Fibroblast of skin of back (primary cell): Measurements from ENCODE around the gene KIF13A.
"Not testable (repeated sequence)": the region's sequence is repeated elsewhere in the genome, so short reads cannot be mapped to it uniquely, and the experiment has no call there.

Experiments
- DNase-seq: peaks from one replicate; pipeline ENCODE4 v3.0.0-alpha.2; 2013

Gene KIF13A

DNA sequence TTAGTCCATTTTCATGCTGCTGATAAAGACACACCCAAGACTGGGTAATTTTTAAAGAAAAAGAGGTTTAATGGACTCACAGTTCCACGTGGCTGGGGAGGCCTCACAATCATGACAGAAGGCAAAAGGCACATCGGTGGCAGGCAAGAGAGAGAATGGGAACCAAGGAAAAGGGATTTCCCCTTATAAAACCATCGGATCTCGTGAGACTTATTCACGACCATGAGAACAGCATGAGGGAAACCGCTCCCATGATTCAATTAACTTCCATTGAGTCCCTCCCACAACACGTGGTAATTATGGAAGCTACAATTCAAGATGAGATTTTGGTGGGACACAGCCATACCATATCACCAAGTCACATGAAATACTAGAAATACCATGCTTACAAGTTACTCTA is 142.5 kb downstream of the KIF13A start:
- not testable (repeated sequence) for DNase-seq

DNA sequence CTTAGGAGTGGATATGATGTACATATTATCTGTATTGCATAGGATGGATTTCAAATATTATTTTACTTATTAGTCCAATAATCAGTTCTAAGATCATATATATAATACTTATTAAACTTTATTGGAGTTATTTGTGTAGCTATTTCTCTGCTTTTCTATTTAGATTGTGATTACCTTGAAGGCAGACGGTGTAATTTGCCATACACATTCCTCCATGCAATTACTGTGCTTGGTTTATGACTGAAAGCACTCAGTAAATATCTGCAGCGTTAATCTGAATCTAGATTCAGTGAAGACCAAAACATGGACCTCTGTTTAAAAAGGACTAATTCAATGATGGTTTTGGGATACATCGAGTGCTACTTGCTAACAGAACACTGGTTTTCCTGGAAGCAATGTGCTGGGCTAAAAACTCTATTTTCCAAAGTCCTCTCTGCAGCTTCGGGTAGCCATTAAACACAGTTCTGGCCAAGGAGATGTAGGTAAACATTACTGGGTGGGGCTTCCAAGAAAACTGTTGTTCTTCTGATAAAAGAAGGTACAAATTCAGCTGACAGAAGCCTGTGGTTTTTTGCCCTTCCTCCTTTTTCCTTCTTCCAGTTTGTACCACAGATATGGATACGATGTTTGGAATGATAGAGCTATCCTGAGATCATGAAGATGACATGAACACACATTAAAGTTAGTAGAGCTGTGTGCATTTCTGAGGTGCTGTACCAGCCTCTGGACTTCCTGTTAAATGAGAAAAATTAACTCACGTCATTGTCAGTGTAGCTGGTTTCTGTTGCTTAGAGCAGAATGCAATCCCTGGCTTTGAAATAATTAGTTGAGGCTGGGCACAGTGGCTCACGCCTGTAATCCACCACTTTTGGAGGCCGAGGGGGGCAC is 144.3 kb downstream of the KIF13A start:
- DNase-seq, result no peak

DNA sequence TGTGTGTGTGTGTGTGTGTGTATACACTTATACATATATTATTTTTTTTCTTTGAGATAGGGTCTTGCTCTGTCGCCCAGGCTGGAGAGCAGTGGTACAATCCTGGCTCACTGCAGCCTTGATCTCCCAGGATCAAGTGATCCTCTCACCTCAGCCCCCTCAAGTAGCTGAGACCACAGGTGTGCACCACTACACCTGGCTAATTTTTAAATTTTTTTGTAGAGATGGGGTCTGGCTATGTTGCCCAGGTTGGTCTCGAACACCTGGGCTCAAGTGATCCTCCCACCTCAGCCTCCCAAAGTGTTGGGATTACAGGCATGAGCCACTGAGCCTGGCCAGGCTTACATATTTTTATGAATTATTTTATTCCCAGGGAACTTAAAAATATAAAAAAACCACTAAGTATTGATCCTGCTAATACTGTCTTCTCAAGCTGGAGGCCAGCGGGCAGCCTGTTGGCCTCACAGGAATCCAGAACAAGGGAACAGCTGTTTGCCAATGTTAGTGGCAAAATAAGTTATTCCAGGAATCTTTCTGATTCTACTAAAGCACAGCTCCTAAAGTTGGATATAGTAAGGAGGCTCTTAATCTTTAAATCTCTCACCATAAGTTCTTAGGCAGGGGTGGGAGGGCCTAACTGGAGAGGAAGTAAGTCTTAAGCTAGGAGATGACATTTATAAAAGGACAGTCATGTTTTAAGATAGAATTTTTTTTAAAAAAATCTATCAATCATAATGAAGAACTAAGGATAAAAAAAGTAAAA is 145.2 kb downstream of the KIF13A start:
- DNase-seq, result no peak

- DNase-seq, result no peak
Measured at GRCh38 chr6:17839513-17840223, 147.8 kb downstream of the KIF13A start.

- DNase-seq, result no peak
Measured at GRCh38 chr6:17836293-17836692, 151.1 kb downstream of the KIF13A start.

DNA sequence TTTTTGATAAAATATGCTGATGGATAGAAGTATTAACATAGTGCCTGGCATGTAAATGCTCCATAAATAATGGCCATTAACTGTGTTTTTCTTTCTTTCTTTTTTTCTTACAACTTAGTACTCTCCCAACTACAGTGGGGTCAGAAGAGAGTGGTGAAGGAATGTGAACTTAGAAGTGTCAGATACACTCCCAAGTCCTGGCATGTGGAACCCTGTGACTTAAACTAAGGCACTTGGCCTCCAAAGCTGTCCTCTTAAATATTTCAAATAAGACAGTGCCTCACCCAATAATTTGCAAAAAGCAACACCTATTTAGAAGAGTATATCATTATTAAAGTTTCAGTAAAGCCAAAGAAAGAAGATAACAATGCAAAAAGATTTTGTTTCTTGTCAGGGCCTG is 151.7 kb downstream of the KIF13A start:
- DNase-seq, result no peak

DNA sequence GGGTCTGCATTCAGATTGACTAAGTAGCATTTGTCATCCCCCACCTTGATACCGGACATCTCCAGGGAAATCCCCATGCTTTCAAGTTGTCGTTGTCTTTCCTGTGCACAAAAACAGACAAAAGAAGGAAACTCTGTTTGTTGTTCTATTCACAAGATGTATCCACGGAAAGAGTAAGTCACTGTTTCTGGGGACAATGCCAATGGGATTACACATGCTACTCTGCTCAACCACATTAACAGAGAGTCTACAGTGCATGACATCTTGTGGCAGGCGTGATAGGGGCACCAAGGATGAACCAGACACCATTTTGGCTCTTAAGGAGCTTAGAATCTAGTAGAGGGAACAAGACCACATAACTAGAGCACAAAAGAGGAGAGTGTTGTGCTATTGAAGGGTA is 156.3 kb downstream of the KIF13A start:
- DNase-seq, result peak; percentile 83

DNA sequence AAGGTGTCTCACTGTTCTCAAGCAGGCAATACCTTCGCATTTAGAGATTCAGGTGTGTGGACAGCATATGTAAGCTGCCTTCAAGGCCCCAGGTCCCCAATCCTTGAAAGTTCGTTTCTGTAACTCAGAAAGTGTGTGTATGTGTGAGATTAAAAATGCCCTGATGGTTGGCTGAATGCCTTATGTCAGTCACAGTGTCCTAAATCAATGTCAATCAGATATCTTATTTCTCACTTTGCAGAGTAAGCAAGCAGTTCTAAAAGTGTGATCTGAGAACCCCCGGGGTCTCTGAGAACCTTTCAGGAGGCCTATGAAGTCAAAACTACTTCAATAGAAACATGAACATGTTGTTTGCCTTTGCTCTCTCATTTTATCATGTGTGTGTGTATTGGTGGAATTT is 157.5 kb downstream of the KIF13A start:
- DNase-seq, result no peak

GRCh38 chr6:17828149-17828548 is 159.3 kb downstream of the KIF13A start:
- DNase-seq, result no peak

DNA sequence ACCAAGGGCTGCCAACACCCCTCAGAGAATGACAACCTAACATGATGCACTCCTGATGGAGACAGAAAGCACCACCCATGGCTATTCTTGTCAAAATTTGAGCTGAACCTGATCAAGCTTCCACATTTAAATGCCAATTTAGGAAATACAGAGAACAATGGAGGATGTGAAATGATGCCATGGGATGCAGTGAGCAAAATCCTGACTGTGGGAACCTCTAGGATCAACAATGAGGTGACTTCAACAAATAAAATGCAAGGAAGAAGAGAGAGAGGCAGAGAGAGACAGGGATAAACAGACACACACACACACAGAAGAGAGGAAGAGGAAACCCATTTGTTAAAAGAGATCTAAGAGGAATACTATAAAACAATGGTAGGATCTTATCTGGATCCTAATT is 161.1 kb downstream of the KIF13A start:
- DNase-seq, result no peak

GRCh38 chr6:17820055-17820454 is 167.4 kb downstream of the KIF13A start:
- no peak for DNase-seq

- DNase-seq, result no peak
Measured at GRCh38 chr6:17817763-17818162, 169.7 kb downstream of the KIF13A start.

DNA sequence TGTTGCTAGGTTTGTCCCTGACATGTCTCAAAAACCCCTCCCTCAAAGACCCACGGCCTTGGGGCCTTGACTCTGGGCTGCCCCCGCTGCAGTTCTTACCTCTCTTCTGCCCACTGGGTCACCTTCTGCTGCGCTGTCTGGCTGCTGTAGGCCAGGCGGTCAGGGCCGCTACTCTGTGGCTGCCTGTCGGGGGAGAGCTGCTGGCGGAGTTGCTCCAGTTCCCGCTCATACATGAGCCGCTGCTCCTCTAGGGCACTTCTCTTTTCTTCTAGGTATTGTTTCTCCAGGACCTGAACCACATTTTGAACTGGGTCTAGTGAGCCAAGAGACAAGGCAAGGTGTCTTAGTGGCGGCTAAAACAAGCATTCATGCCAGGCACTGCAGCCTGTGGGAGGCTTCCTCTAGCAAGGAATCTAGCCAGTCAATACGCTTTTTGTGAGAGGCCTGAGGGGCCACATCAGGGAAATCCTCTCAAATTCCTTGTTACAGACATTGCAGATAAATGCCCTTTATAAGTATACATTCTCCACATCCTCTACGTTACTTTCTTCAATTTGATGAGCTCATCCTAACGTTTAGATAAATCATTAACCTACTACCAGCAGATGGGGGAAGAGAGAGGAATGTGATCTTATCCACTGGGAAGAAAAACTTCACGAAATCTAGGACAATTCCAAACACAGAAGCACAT is 170.4 kb downstream of the KIF13A start:
- DNase-seq, result peak; percentile 47

- no peak for DNase-seq
Measured at GRCh38 chr6:17813542-17813941, 173.9 kb downstream of the KIF13A start.

- DNase-seq, result no peak
Measured at GRCh38 chr6:17812311-17812710, 175.1 kb downstream of the KIF13A start.

GRCh38 chr6:17808609-17809008 is 178.8 kb downstream of the KIF13A start:
- DNase-seq, result no peak

- not testable (repeated sequence) for DNase-seq
Measured at GRCh38 chr6:17807431-17807830, 180.0 kb downstream of the KIF13A start.

- no peak for DNase-seq
Measured at GRCh38 chr6:17803409-17803808, 184.0 kb downstream of the KIF13A start.

DNA sequence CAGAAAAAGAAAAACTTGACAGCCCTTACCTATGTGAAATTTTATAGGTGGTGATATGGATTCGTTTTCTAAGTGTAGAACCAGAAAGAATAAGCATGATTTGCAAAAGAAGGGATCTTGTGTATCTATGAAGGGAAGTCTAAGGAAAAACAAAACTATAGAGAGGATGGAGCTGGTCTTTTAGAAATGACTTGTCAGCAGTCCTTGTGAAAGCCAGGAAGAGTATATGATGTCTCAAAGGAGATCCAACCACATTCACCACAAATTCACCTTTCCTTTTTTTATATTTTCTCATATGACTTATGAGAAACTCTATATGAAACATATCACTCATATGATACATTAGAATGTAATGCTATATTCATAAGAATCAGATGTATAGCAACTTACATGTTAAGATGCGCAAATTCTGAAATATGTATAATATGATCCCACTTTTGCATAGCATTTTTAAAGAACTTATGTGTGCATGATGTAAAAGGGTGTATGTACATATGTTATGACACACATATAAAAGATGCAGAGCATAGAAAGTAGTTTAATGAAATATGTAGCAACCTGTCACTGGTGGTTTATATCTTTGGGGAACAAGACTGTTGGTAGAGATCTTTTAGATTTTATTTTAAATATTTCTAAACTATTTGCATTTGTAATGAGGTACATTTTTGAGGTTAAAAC is 188.8 kb downstream of the KIF13A start:
- DNase-seq, result no peak

- no peak for DNase-seq
Measured at GRCh38 chr6:17790489-17790888, 196.9 kb downstream of the KIF13A start.

DNA sequence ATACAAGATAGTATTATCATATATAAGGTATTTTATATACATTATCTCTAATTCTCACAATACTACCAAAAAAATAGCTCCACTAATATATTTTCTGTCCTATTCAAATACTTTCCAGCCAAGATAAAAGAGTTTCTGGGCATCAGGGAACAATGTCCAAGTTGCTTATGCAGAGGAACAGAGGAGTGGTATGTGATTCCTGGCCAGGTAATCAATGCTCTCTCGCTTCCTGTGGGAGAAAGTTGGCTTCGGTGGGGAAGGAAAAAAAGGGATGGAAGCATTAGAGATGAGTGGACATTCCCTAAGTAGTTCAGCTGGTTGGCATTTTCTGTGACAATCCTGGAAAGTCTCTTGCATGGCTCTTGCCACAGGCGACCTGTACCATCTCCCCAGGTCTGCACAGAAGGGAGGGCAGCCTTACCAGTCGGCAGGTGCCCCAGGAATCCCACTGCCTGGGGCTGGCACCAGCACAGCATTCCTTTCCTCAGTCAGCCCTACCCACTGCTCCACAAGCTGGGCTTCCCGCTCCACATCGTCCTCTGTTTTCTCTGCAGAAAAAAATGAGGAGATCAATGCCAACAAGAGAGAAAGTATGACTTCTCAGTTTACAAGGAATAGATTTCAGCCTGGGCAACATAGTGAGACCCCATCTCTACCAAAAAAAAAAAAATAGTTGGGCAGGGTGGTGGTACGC is 202.2 kb downstream of the KIF13A start:
- no peak for DNase-seq
